Hematopoietic multipotent progenitor cell treated with erythropoietin and hydrocortisone succinate and interleukin-3 and kit ligand, for 6 days (in vitro differentiated cells): ENCODE measurements around the gene UVRAG.

Experiments
- DNase-seq: peaks from one replicate; pipeline ENCODE4 v3.0.0-alpha.2; 2015

The UVRAG gene

GRCh38 chr11:76129729-76130128 lies 314.7 kb downstream of the UVRAG start:
- no peak for DNase-seq

- DNase-seq = no peak
Observed at GRCh38 chr11:76131142-76131541, 316.1 kb downstream of the UVRAG start.

GRCh38 chr11:76131671-76132631 lies 316.9 kb downstream of the UVRAG start:
- peak; percentile 19 for DNase-seq

DNA sequence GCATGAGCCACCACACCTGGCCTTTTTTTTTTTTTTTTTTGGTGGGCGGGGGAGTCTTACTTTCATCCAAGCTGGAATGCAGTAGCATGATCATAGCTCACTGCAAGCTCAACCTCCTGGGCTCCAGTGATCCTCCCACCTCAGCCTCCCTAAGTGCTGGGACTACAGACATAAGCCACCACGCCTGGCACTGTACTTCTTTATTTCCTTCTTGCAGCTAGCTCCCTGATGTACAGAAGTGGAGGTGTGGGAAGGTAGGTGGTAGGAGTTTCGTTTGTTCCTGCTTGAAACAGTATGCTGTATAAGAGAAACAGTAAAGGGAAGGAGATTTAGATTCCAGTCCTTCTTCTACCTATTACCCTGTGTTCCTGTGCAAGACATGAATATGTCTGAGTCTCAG lies 319.2 kb downstream of the UVRAG start:
- DNase-seq = no peak

GRCh38 chr11:76135491-76135890 lies 320.5 kb downstream of the UVRAG start:
- DNase-seq = no peak

GRCh38 chr11:76139314-76139713 lies 324.3 kb downstream of the UVRAG start:
- DNase-seq = no peak

DNA sequence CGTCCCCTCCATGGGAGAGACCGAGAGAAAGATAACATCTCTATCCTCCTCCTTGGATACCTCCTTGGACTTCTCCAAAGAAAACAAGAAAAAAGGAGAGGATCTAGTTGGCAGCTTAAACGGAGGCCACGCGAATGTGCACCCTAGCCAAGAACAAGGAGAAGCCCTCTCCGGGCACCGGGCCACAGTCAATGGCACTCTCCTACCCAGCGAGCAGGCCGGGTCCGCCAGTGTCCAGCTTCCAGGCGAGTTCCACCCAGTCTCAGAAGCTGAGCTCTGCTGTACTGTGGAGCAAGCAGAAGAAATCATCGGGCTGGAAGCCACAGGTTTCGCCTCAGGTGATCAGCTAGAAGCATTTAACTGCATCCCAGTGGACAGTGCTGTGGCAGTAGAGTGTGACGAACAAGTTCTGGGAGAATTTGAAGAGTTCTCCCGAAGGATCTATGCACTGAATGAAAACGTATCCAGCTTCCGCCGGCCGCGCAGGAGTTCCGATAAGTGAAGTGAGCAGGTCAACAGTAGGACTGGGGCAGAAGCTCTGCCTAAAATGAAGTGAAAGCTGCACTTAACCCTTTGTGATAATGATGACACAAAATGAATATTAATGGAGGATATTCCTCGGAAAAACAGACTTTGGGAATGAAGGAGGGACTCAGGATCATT lies 326.0 kb downstream of the UVRAG start:
- DNase-seq = no peak

GRCh38 chr11:76141901-76142588 lies 327.0 kb downstream of the UVRAG start:
- DNase-seq = no peak

DNA sequence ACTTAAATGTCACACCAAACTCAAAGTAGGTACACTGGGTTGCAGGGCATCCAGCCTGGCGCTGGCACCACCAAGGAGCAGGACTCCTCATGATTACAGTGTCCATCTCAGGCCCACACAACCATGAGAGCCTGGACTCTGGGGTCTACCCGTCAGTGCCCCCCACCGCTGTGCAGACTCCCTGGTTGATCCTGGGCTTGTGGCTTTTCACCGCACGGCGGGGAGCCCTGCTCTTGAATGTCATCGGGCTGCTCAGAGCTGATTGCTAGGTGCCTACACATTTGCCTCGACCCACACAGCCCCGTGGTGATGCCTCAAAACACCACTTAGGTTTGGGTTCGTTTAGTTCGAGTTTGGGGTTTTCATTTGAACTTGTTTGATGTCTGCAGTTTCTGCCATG lies 328.3 kb downstream of the UVRAG start:
- no peak for DNase-seq

- no peak for DNase-seq
Observed at GRCh38 chr11:76147106-76147740, 332.2 kb downstream of the UVRAG start.

GRCh38 chr11:76148231-76148630 lies 333.2 kb downstream of the UVRAG start:
- DNase-seq = no peak

DNA sequence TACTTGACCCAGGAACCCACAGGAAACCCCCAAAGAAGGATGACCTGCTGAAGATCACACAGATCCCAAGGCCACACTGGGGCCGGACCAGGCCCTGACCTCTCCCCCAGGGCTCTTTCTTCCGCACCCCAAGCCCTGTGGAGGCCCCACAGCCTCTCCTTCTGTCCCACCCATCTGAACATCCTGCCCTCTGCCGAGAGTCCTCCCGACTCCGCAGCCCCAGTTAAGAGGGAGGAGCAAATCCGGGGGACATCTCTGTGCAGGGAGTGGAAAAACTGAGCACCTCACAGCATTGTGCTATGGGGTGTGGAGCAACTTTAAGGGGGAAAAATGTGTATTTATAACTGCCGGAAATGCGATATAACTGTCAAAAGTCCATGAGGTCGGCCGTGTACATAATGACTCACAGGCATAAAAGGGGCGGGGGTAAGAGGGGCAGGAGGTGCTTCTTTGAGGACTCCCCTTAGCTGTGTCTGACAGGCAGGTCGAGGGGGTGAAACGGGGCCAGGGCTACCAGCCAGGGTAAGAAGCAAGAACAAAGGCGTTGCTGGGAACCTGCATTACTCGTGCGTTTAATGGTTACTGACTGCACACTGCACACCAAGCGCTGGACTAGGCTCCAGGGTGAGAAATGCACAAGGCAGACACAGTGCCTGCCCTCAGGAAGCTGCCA lies 334.1 kb downstream of the UVRAG start:
- no peak for DNase-seq

DNA sequence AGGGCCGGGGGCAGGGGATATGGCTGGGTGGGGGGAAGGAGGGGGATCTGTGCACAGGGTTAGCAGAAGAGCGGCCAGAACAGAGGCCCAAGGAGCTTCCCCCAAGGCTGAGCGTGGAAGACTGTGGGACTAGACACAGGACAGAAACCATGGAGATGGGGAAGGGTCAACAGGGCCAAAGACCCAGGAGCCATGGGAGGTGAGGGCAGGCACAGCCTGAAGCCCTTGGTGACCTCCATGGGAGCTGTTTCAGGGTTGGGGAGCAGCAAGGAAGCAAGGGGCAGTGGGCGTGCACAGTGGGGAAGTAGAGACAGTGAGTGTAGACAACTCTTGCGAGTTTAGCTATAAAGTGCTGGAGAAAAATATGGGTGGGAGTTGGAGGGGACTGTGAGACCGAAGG lies 334.7 kb downstream of the UVRAG start:
- no peak for DNase-seq

GRCh38 chr11:76150141-76150540 lies 335.1 kb downstream of the UVRAG start:
- no peak for DNase-seq

DNA sequence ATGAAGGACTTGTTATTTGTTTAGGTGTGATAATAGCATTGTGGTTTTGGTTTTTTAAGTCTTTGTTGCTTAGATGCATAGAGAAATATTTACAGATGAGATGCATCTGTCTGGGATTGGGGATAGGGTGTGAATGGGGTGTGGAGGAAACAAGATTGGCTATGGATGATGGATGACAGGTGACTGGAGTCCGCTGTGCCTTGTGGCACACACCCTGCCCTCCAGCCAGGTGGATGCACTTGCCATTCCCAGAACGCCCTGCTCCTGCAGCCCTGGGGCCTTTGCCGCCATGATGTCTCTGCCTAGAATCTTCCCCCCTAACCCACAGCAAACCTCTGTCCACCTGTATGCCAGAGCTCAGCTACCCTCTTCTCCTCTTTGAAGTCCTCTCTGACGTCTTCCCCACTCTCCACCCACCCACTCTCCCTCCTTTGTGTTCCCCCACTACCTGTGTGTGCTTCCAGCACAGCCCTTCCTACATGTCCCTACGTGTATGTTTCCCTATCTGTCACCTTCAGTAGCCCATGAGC lies 336.6 kb downstream of the UVRAG start:
- no peak for DNase-seq

DNA sequence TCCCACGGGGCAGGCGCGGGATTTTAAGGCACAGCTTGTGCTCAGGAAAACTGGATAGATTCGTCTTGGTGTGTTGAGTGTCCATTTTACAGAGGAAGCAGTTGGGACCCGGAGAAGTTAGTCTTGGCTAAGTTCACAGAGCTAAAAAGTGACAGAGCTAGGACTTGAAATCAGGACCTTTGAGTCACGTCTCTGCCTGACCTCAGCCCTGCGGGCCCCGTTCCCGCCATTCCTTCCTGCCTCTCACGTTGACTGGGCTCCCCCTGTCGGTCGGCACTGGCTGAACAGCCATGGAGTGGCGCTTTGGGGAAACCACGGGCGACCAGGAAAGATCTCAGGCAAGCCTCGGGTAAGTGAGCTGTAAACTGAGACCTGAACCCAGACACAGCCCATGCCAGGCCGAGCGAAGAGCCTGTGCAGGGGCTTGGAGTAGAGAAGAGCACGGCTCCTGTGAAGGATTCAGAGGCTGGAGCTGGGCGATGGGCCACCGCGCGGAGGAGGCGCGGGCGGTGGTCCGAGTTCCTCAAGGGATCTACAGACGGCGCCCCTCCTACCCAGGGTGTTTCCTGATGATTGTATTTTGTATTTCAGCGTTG lies 337.2 kb downstream of the UVRAG start:
- peak; percentile 92 for DNase-seq

- DNase-seq = peak; percentile 28
Observed at GRCh38 chr11:76152741-76153570, 337.9 kb downstream of the UVRAG start.

DNA sequence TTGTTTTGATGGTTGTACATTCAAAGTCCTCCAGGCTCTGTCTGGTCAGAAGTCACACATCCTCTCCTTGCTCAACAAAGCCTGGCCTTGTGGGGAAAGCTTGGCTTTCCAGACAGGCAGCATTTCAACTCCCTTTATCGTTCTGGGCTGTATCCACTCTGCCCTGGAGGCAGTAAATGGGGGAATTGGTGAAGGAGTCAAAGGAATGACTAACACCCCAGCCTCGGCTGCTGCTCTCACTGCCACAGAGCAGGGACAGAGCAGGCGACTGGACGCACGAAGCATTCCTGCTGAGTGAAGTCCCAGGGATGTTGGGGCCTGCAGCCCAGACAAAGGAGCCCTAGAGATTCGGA lies 338.5 kb downstream of the UVRAG start:
- no peak for DNase-seq

- DNase-seq = no peak
Observed at GRCh38 chr11:76155500-76156227, 340.7 kb downstream of the UVRAG start.

- no peak for DNase-seq
Observed at GRCh38 chr11:76156971-76157427, 342.0 kb downstream of the UVRAG start.
